Endometrium (tissue), 2 donors: Measurements from ENCODE around the gene NAPSA.
"Not testable (repeated sequence)": the region's sequence is repeated elsewhere in the genome, so short reads cannot be mapped to it uniquely, and the experiment has no call there.

ENCODE experiments used
- FAIRE-seq: peaks from 2 replicates; lab custom pipeline; 2012; peaks lifted over from hg19 to GRCh38; lab: Jason Lieb, UNC
- donor health status: control.
- donor health status: control.

Gene NAPSA

GRCh38 chr19:50330365-50331078 lies 34.9 kb downstream of the NAPSA start:
- no peak for FAIRE-seq

GRCh38 chr19:50329926-50330294 lies 35.5 kb downstream of the NAPSA start:
- FAIRE-seq, result not testable (repeated sequence)

GRCh38 chr19:50329146-50329925 lies 36.1 kb downstream of the NAPSA start, which contains the start of gene KCNC3:
TSS of gene KCNC3 (minus strand) at chr19:50329377. CDS start at chr19:50329082, 295 bp downstream.
- FAIRE-seq, result peak; percentile 78

- no peak for FAIRE-seq
Observed at GRCh38 chr19:50328873-50329145, 36.6 kb downstream of the NAPSA start.

GRCh38 chr19:50328224-50328872 lies 37.1 kb downstream of the NAPSA start:
- FAIRE-seq, result no peak

GRCh38 chr19:50327461-50328223 lies 37.8 kb downstream of the NAPSA start:
- no peak for FAIRE-seq

GRCh38 chr19:50327013-50327412 lies 38.4 kb downstream of the NAPSA start:
- no peak for FAIRE-seq

GRCh38 chr19:50326101-50326664 lies 39.3 kb downstream of the NAPSA start:
- no peak for FAIRE-seq

GRCh38 chr19:50325310-50326100 lies 39.9 kb downstream of the NAPSA start:
- no peak for FAIRE-seq

- no peak for FAIRE-seq
Observed at GRCh38 chr19:50324331-50324730, 41.1 kb downstream of the NAPSA start.

GRCh38 chr19:50323782-50324133 lies 41.7 kb downstream of the NAPSA start:
- no peak for FAIRE-seq

GRCh38 chr19:50322931-50323781 lies 42.3 kb downstream of the NAPSA start:
- no peak for FAIRE-seq

- no peak for FAIRE-seq
Observed at GRCh38 chr19:50322234-50322633, 43.2 kb downstream of the NAPSA start.

- FAIRE-seq, result no peak
Observed at GRCh38 chr19:50321831-50322230, 43.6 kb downstream of the NAPSA start.

GRCh38 chr19:50320596-50320995 lies 44.8 kb downstream of the NAPSA start:
- FAIRE-seq, result no peak

- FAIRE-seq, result no peak
Observed at GRCh38 chr19:50320051-50320450, 45.4 kb downstream of the NAPSA start.

- FAIRE-seq, result no peak
Observed at GRCh38 chr19:50319156-50319555, 46.3 kb downstream of the NAPSA start.

- FAIRE-seq, result no peak
Observed at GRCh38 chr19:50318438-50318837, 47.0 kb downstream of the NAPSA start.

GRCh38 chr19:50317115-50317514 lies 48.3 kb downstream of the NAPSA start:
- no peak for FAIRE-seq

- no peak for FAIRE-seq
Observed at GRCh38 chr19:50315773-50316448, 49.5 kb downstream of the NAPSA start.
